IMR-90 (cell line): Measurements from ENCODE around the gene COX8C. TPM values are rescaled to one million over a fixed set of nuclear protein-coding genes. Genes with fewer than 3 reads are reported as not detected.

ENCODE experiments used
- ATAC-seq: fragments of 200-7000 bp; cut with Tn5 transposase; 2 replicates; pipeline ENCODE4 v1.9.1; 2020; ENCODE audit warnings: low read depth, mild to moderate bottlenecking, moderate library complexity
- BruUV-seq: library from RNA; stranded (reverse); fragments of 400-500 nt; replicated peaks from 2 replicates; lab custom pipeline; 2021; lab: Mats Ljungman, UMichigan
- CTCF ChIA-PET: fragments of 300-600 bp; formaldehyde crosslinking; extraction: SDS; loops from one replicate; lab custom pipeline; 2021; ENCODE audit warnings: antibody characterized with exemption; lab: Yijun Ruan, JAX
- POLR2A ChIA-PET: fragments of 300-600 bp; sonication (Branson Sonifier 250); formaldehyde crosslinking; loops from one replicate; lab custom pipeline; 2022; ENCODE audit warnings: antibody characterized with exemption; ENCODE audit not compliant: unreplicated experiment; lab: Charles Lee
- DNase-seq: peaks from one replicate; pipeline ENCODE4 v3.0.0; 2013
- H2AFZ ChIP-seq: replicated peaks from 2 replicates; pipeline ENCODE3; 2013; ENCODE audit warnings: low read length, mild to moderate bottlenecking; ENCODE audit not compliant: poor library complexity
- H2AK5ac ChIP-seq: 2 replicates; pipeline ENCODE4 v1.6.1; 2013; ENCODE audit warnings: low read depth, low read length, inconsistent platforms
- H2AK9ac ChIP-seq: replicated peaks from 2 replicates; pipeline ENCODE3; 2013; ENCODE audit warnings: mild to moderate bottlenecking, low read depth, low read length, moderate library complexity; ENCODE audit not compliant: poor library complexity
- H2BK120ac ChIP-seq: 2 replicates; pipeline ENCODE4 v1.6.1; 2013; ENCODE audit warnings: low read depth, low read length, inconsistent platforms
- H2BK15ac ChIP-seq: 3 replicates; pipeline ENCODE4 v1.6.1; 2013; ENCODE audit warnings: low read depth, low read length, inconsistent platforms
- H2BK20ac ChIP-seq: 2 replicates; pipeline ENCODE4 v1.6.1; 2013; ENCODE audit warnings: low read depth, mild to moderate bottlenecking, inconsistent platforms, low read length, moderate library complexity
- H2BK5ac ChIP-seq: 2 replicates; pipeline ENCODE4 v1.6.1; 2013; ENCODE audit warnings: mild to moderate bottlenecking, low read depth, low read length, inconsistent platforms; ENCODE audit not compliant: poor library complexity, severe bottlenecking
- H3K14ac ChIP-seq: replicated peaks from 2 replicates; pipeline ENCODE4 v1.6.1; 2013; ENCODE audit warnings: low read depth, low read length, inconsistent platforms
- H3K18ac ChIP-seq: 2 replicates; pipeline ENCODE4 v1.6.1; 2013; ENCODE audit warnings: low read depth, low read length, control low read depth
- H3K23ac ChIP-seq: 2 replicates; pipeline ENCODE4 v1.6.1; 2013; ENCODE audit warnings: low read depth, low read length, inconsistent platforms
- H3K27ac ChIP-seq: 2 replicates; pipeline ENCODE4 v1.5.1; 2013; ENCODE audit warnings: mild to moderate bottlenecking, control low read depth, low read length; ENCODE audit not compliant: insufficient read depth
- H3K27me3 ChIP-seq: 2 replicates; pipeline ENCODE4 v1.6.1; 2013; ENCODE audit warnings: low read length; ENCODE audit not compliant: control insufficient read depth, insufficient read depth
- H3K36me3 ChIP-seq: 2 replicates; pipeline ENCODE4 v1.6.1; 2013; ENCODE audit warnings: low read length, mixed read lengths; ENCODE audit not compliant: control insufficient read depth, insufficient read depth
- H3K4ac ChIP-seq: 2 replicates; pipeline ENCODE4 v1.6.1; 2013; ENCODE audit warnings: low read depth, low read length, inconsistent platforms
- H3K4me1 ChIP-seq: 2 replicates; pipeline ENCODE4 v1.6.1; 2013; ENCODE audit warnings: low read length, mixed read lengths; ENCODE audit not compliant: control insufficient read depth, insufficient read depth
- H3K4me2 ChIP-seq: 2 replicates; pipeline ENCODE4 v1.6.1; 2013; ENCODE audit warnings: low read depth, mild to moderate bottlenecking, control low read depth, low read length, moderate library complexity
- H3K4me3 ChIP-seq: 2 replicates; pipeline ENCODE4 v1.5.1; 2013; ENCODE audit warnings: low read depth, mild to moderate bottlenecking, control low read depth, low read length, moderate library complexity; ENCODE audit not compliant: insufficient read depth
- H3K56ac ChIP-seq: 2 replicates; pipeline ENCODE4 v1.6.1; 2013; ENCODE audit warnings: low read length, inconsistent platforms; ENCODE audit not compliant: insufficient read depth; ENCODE audit errors: extremely low read depth
- H3K79me1 ChIP-seq, 2 experiments: 2 replicates each; pipeline ENCODE4 v1.6.1; 2013; ENCODE audit warnings: low read length in 2 of 2, inconsistent platforms in 1 of 2, low read depth in 1 of 2
- H3K9ac ChIP-seq: 2 replicates; pipeline ENCODE4 v1.6.1; 2013; ENCODE audit warnings: low read depth, low read length, control low read depth
- H3K9me1 ChIP-seq: 2 replicates; pipeline ENCODE4 v1.6.1; 2013; ENCODE audit warnings: low read length, inconsistent platforms; ENCODE audit not compliant: insufficient read depth
- H3K9me3 ChIP-seq: 2 replicates; pipeline ENCODE4 v1.6.1; 2013; ENCODE audit warnings: low read length; ENCODE audit not compliant: control insufficient read depth, insufficient read depth
- H4K20me1 ChIP-seq: 2 replicates; pipeline ENCODE4 v1.6.1; 2013; ENCODE audit warnings: low read length, inconsistent platforms; ENCODE audit not compliant: insufficient read depth
- H4K5ac ChIP-seq: 2 replicates; pipeline ENCODE4 v1.6.1; 2013; ENCODE audit warnings: mild to moderate bottlenecking, low read depth, low read length, control low read depth
- H4K8ac ChIP-seq, 2 experiments: 2 replicates each; pipeline ENCODE4 v1.6.1; 2013; ENCODE audit warnings: low read depth in 2 of 2, low read length in 2 of 2, control low read depth in 1 of 2, inconsistent platforms in 1 of 2
- H4K91ac ChIP-seq: 2 replicates; pipeline ENCODE4 v1.6.1; 2013; ENCODE audit warnings: low read depth, low read length, inconsistent platforms; ENCODE audit not compliant: insufficient read depth
- RCOR1 ChIP-seq: IDR thresholded peaks from 2 replicates; pipeline ENCODE4 v1.6.1; 2012; ENCODE audit warnings: mild to moderate bottlenecking, low read length, improper control_type of control experiment; ENCODE audit not compliant: insufficient replicate concordance
- WGBS, 2 experiments: methylation state at CpG; one replicate each; pipeline versions ENCODE4 v1.1.5 to v1.1.7; 2013; ENCODE audit warnings: missing lambda C conversion rate in 2 of 2; ENCODE audit not compliant: insufficient read length in 1 of 2; ENCODE audit errors: extremely low coverage in 2 of 2; 5-methylcytosine and 5-hydroxymethylcytosine counted together
- dilution Hi-C: fragments of 300-500 bp; cut with HindIII; formaldehyde crosslinking; loops from one replicate; pipeline ENCODE4 v1.14.3; 2018; ENCODE audit warnings: low sequenced_read_pairs; ENCODE audit not compliant: unreplicated experiment
- in situ Hi-C: fragments of 300-500 bp; cut with MboI; formaldehyde crosslinking; loops from 3 replicates; pipeline ENCODE4 v1.14.3; 2019; ENCODE audit warnings: low sequenced_read_pairs, inconsistent platforms, mixed read lengths
- intact Hi-C: fragments of 100-400 bp; cut with micrococcal nuclease; formaldehyde crosslinking; loops from 2 replicates; pipeline ENCODE4 v1.10.0; 2022
- polyA plus RNA-seq, 3 experiments: library from polyadenylated mRNA; depleted of rRNA; stranded (reverse); fragments of >200 nt; gene quantifications; 2 replicates each; pipeline ENCODE4 v1.2.3, GENCODE V29; 2012; ENCODE audit warnings: low replicate concordance in 1 of 3
- total RNA-seq: library from RNA; depleted of rRNA; stranded (reverse); fragments of >200 nt; gene quantifications from 2 replicates; pipeline ENCODE4 v1.2.3, GENCODE V29; 2012

The COX8C gene
- total and polyA plus RNA-seq, 2 of the 4 experiments (the other 2 are of a cell fraction), result not detected

GRCh38 chr14:93326196-93326595, 20.8 kb upstream of the COX8C start:
- H4K5ac ChIP-seq, result no peak overlapping the region
- no peak overlapping the region for H2BK15ac ChIP-seq
- H3K4ac ChIP-seq, result no peak overlapping the region
- ATAC-seq, result no peak
- no TSS peak for BruUV-seq
- in situ Hi-C loops (no loop called here), dilution Hi-C loops (no loop called here), intact Hi-C loops (no loop called here)
- no peak overlapping the region for H3K18ac ChIP-seq
- H3K27me3 ChIP-seq, result no peaks in the 10 kb centered on the region
- CTCF ChIA-PET, result no interaction called here
- H2BK120ac ChIP-seq, result no peak overlapping the region
- H3K14ac ChIP-seq, result no peak overlapping the region
- H4K20me1 ChIP-seq, result peaks cover 69% of the 10 kb centered on the region
- H3K27ac ChIP-seq, result no peak overlapping the region
- peaks cover 4 to 58% of the 10 kb centered on the region in 2 experiments; a peak in 3 of 4 replicates for H3K79me1 ChIP-seq
- H2AK9ac ChIP-seq, result no peak overlapping the region
- no peak overlapping the region for H2BK5ac ChIP-seq
- 0 out of 2 replicates have a peak, but pooled peaks cover 6% of the 10 kb centered on the region for H3K9me1 ChIP-seq
- no peak for TF ChIP-seq RCOR1
- no peak for DNase-seq
- no peak overlapping the region for H2AFZ ChIP-seq
- no peak overlapping the region for H3K23ac ChIP-seq
- H3K56ac ChIP-seq, result no peak overlapping the region
- H3K4me2 ChIP-seq, result no peak overlapping the region
- WGBS, 2 experiments, result no CpG with 5 or more reads among the region's 5 CpGs
- H3K4me3 ChIP-seq, result no peak overlapping the region
- H3K9ac ChIP-seq, result no peak overlapping the region
- H3K4me1 ChIP-seq, result no peaks in the 10 kb centered on the region
- H2BK20ac ChIP-seq, result no peak overlapping the region
- H2AK5ac ChIP-seq, result no peak overlapping the region
- no peak overlapping the region for H4K91ac ChIP-seq
- H4K8ac ChIP-seq, result no peak overlapping the region
- POLR2A ChIA-PET, result no interaction called here
- no peaks in the 10 kb centered on the region; the same call in 1 of the 2 replicates for H3K36me3 ChIP-seq
- no peaks in the 10 kb centered on the region for H3K9me3 ChIP-seq
